ENCODE results near the gene SEPTIN8.

The SEPTIN8 gene

GRCh38 chr5:132739232-132739631 is 37.8 kb downstream of the SEPTIN8 start:
- Histone ChIP-seq H3K4me3 (ENCODE audit: low read length) (no peak overlapping the region), H3K4me1 (ENCODE audit: control insufficient read depth, insufficient read depth, low read length) (peaks cover 16% of the 10 kb centered on the region), H3K27me3 (replicated peaks; ENCODE audit: control insufficient read depth, insufficient read depth, low read length) (no peaks in the 10 kb centered on the region), H3K9ac (ENCODE audit: low read length) (no peak overlapping the region), H3K9me3 (ENCODE audit: control insufficient read depth, low read length) (peaks cover 11% of the 10 kb centered on the region), H3K36me3 (ENCODE audit: control insufficient read depth, insufficient read depth, low read length, severe bottlenecking) (no peaks in the 10 kb centered on the region)
- DNase-seq (ENCODE audit: low read depth) = no peak

DNA sequence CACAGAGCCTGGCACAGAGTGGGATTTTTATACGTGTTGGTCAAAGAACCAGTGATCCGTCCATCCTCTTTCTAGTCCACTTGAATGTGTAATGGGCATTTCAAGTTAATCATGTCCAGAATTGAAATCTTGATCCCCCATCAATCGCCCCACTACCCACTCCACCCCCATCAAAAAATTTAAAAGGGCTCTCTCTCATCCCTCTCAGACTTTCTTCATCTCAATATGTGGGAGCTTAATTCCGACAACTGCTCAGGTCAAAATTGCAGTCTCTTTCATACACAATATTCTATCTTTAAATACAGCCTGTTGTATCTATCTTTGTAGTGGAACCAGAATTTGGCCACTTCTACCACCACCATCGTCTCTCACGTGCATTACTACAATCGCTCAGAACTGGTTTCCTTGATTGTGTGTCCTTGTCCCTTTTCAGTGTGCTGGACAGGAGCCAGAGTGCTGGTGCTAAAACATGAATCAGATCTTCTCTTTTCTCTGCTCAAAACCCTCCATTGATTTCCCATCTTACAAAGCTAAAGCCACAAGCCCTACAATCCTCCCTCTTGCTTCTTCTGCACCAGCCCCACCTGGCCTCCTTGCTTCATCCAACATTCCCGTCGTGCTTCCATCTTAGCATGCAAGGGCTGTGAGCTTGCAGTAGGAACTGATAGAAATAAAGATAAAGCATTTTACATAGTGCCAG is 38.9 kb downstream of the SEPTIN8 start:
- peaks cover 11% of the 10 kb centered on the region for H3K9me3 ChIP-seq (ENCODE audit: control insufficient read depth, low read length)
- peak overlapping the region; percentile 86 for H3K9ac ChIP-seq (ENCODE audit: low read length)
- H3K27me3 ChIP-seq (replicated peaks; ENCODE audit: control insufficient read depth, insufficient read depth, low read length) = no peaks in the 10 kb centered on the region
- no peaks in the 10 kb centered on the region for H3K36me3 ChIP-seq (ENCODE audit: control insufficient read depth, insufficient read depth, low read length, severe bottlenecking)
- peaks cover 16% of the 10 kb centered on the region for H3K4me1 ChIP-seq (ENCODE audit: control insufficient read depth, insufficient read depth, low read length)
- no peak for DNase-seq (ENCODE audit: low read depth)
- peak overlapping the region; percentile 96 for H3K4me3 ChIP-seq (ENCODE audit: low read length)

DNA sequence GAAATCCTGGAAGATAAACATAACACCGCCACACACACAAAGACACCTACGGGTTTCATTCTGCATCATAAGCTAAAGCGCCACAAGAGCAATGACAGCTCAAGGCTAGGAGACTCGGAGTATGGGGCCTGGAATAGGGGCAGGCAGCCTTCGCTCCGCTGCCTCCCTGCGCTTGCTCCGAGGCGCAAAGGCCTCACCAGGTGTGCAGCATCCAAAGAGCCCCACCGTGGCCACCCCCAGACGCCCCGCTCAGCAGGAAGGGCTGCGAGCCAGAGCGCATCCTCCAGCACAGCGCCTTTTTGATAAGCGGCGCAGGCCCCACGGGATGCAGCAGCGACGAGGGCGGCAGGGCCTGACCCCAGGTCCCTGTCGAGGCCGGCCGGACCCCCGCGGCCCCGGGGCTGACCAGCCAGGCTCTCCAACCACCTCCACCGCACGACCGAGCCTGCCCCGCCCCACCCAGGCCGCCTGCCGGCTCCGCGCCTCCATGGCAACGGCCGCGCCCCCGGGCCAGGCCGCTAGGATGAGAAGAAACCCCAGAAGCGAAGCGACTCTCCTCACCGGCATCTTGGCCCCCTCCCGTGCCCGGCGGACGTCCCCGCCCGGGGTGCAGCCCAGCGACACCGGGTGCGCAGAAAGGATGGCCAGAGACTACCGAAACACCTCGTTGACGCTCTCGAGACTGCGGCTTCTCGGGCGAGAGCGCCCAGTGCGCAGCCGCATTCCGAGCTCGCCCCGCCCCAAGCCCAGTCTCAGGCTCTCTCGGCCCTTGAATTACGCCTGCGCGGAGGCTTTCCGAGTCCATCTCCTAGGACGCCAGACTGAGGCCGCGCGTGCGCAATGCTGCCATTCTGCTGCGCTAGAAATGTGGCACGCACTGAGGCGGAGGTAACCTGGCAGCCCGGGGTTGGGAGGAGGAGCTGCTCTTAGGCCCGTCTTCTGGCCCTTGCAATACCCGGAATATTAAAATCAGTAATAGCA is 39.9 kb downstream of the SEPTIN8 start, which contains the start of gene KIF3A:
Gene KIF3A, minus strand, starts transcription at position 694 of the 981 bp plus-strand sequence. Its CDS starts 127 bp downstream, at position 567.
- Histone ChIP-seq H3K9me3 (ENCODE audit: control insufficient read depth, low read length) (peaks cover 6% of the 10 kb centered on the region), H3K36me3 (ENCODE audit: control insufficient read depth, insufficient read depth, low read length, severe bottlenecking) (no peaks in the 10 kb centered on the region), H3K4me3 (ENCODE audit: low read length) (peak within 1 kb of the TSS; percentile 96), H3K27me3 (replicated peaks; ENCODE audit: control insufficient read depth, insufficient read depth, low read length) (no peaks in the 10 kb centered on the region), H3K9ac (ENCODE audit: low read length) (peak within 1 kb of the TSS; percentile 86), H3K4me1 (ENCODE audit: control insufficient read depth, insufficient read depth, low read length) (peaks cover 16% of the 10 kb centered on the region)
- peak; percentile 99 for DNase-seq (ENCODE audit: low read depth)

- Histone ChIP-seq H3K9me3 (ENCODE audit: control insufficient read depth, low read length) (no peaks in the 10 kb centered on the region), H3K27me3 (replicated peaks; ENCODE audit: control insufficient read depth, insufficient read depth, low read length) (no peaks in the 10 kb centered on the region), H3K4me3 (ENCODE audit: low read length) (no peak overlapping the region), H3K4me1 (ENCODE audit: control insufficient read depth, insufficient read depth, low read length) (peaks cover 16% of the 10 kb centered on the region), H3K36me3 (ENCODE audit: control insufficient read depth, insufficient read depth, low read length, severe bottlenecking) (no peaks in the 10 kb centered on the region), H3K9ac (ENCODE audit: low read length) (no peak overlapping the region)
- DNase-seq (ENCODE audit: low read depth) = no peak
Measured at GRCh38 chr5:132734687-132735086, 42.4 kb downstream of the SEPTIN8 start.

GRCh38 chr5:132733499-132734148 is 43.4 kb downstream of the SEPTIN8 start:
- H3K27me3 ChIP-seq (replicated peaks; ENCODE audit: control insufficient read depth, insufficient read depth, low read length) = no peaks in the 10 kb centered on the region
- DNase-seq (ENCODE audit: low read depth) = no peak
- peaks cover 16% of the 10 kb centered on the region for H3K4me1 ChIP-seq (ENCODE audit: control insufficient read depth, insufficient read depth, low read length)
- no peaks in the 10 kb centered on the region for H3K36me3 ChIP-seq (ENCODE audit: control insufficient read depth, insufficient read depth, low read length, severe bottlenecking)
- H3K4me3 ChIP-seq (ENCODE audit: low read length) = no peak overlapping the region
- H3K9me3 ChIP-seq (ENCODE audit: control insufficient read depth, low read length) = no peaks in the 10 kb centered on the region
- H3K9ac ChIP-seq (ENCODE audit: low read length) = no peak overlapping the region

DNA sequence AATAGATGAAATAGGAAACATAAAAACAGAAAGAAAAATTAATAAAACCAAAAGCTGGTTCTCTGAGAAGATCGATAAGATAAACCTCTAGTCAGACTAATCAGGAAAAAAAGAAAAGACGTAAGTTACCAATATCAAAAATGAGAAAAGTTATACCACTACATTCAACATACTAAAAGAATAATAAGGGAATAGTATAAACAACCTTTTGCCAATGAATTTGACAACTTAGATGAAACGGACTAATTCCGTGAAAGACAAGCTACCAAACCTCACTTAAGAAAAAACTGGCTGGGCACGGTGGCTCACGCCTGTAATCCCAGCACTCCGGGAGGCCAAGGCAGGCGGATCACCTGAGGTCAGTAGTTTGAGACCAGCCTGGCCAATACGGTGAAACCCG is 47.1 kb downstream of the SEPTIN8 start:
- Histone ChIP-seq H3K4me3 (ENCODE audit: low read length) (no peak overlapping the region), H3K9ac (ENCODE audit: low read length) (no peak overlapping the region), H3K27me3 (replicated peaks; ENCODE audit: control insufficient read depth, insufficient read depth, low read length) (no peaks in the 10 kb centered on the region), H3K36me3 (ENCODE audit: control insufficient read depth, insufficient read depth, low read length, severe bottlenecking) (peaks cover 7% of the 10 kb centered on the region), H3K4me1 (ENCODE audit: control insufficient read depth, insufficient read depth, low read length) (no peaks in the 10 kb centered on the region), H3K9me3 (ENCODE audit: control insufficient read depth, low read length) (no peaks in the 10 kb centered on the region)
- no peak for DNase-seq (ENCODE audit: low read depth)

DNA sequence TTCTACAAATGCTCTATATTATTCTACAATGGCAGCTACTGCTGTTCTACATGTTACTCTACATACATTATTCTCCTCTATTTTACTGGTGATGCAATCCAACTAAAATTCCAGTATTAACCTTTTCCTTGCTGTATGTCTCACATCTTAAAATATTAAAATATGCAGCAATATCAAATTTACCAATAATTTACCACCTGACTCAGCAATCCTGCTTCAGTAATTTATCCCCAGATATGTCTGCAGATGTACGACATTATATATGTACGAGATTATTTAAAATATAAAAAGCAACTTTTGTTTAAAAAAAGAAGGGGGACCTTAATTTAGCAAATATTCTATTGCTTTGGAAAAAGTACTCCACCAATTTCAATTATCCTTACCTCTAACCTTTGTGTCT is 51.3 kb downstream of the SEPTIN8 start:
- no peak overlapping the region for H3K4me3 ChIP-seq (ENCODE audit: low read length)
- DNase-seq (ENCODE audit: low read depth) = no peak
- no peaks in the 10 kb centered on the region for H3K9me3 ChIP-seq (ENCODE audit: control insufficient read depth, low read length)
- H3K4me1 ChIP-seq (ENCODE audit: control insufficient read depth, insufficient read depth, low read length) = peaks cover 3% of the 10 kb centered on the region
- H3K36me3 ChIP-seq (ENCODE audit: control insufficient read depth, insufficient read depth, low read length, severe bottlenecking) = peaks cover 7% of the 10 kb centered on the region
- no peak overlapping the region for H3K9ac ChIP-seq (ENCODE audit: low read length)
- no peaks in the 10 kb centered on the region for H3K27me3 ChIP-seq (replicated peaks; ENCODE audit: control insufficient read depth, insufficient read depth, low read length)

GRCh38 chr5:132718544-132719312 is 58.3 kb downstream of the SEPTIN8 start:
- Histone ChIP-seq H3K27me3 (replicated peaks; ENCODE audit: control insufficient read depth, insufficient read depth, low read length) (no peaks in the 10 kb centered on the region), H3K9ac (ENCODE audit: low read length) (no peak overlapping the region), H3K36me3 (ENCODE audit: control insufficient read depth, insufficient read depth, low read length, severe bottlenecking) (no peaks in the 10 kb centered on the region), H3K9me3 (ENCODE audit: control insufficient read depth, low read length) (no peaks in the 10 kb centered on the region), H3K4me1 (ENCODE audit: control insufficient read depth, insufficient read depth, low read length) (peaks cover 9% of the 10 kb centered on the region), H3K4me3 (ENCODE audit: low read length) (no peak overlapping the region)
- DNase-seq (ENCODE audit: low read depth) = peak; percentile 7

DNA sequence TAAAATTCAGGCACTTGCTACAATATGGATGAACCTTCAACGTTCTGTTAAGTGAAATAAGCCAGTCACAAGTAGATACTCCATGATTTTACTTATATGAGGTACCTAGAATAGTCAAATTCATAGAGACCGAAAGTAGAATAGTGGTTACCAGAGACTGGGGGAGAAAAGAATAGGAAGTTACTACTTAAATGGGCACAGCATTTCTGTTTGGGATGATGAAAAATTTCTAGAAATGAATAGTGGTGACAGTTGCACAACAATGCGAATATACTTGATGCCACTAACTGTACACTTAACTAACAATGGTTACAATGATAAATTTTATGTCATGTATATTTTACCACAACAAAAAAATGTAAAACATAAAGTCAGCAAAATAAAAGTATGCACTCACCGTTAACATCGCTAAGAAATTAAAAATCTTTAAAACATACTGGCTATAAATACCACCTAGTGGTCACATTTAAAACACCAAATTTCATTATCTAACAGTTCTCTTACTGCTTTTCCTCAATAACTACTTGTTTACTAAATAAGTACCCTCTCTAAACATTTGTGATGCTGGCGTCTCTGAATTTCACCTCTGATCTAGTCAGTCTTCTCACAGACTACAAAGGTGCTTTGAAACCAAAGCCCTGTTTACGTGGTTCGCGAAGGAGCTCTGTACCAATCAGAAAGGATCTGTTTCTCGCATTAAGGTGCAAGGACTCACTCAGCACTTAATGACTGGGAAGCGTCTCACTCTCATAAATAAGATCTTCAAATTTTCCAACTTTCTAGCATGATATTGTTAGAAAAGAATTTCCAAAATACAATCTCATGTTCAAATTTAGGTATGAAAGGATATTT is 62.4 kb downstream of the SEPTIN8 start:
- DNase-seq (ENCODE audit: low read depth) = peak; percentile 38
- no peak overlapping the region for H3K9ac ChIP-seq (ENCODE audit: low read length)
- H3K4me1 ChIP-seq (ENCODE audit: control insufficient read depth, insufficient read depth, low read length) = peaks cover 6% of the 10 kb centered on the region
- H3K27me3 ChIP-seq (replicated peaks; ENCODE audit: control insufficient read depth, insufficient read depth, low read length) = no peaks in the 10 kb centered on the region
- no peaks in the 10 kb centered on the region for H3K36me3 ChIP-seq (ENCODE audit: control insufficient read depth, insufficient read depth, low read length, severe bottlenecking)
- H3K9me3 ChIP-seq (ENCODE audit: control insufficient read depth, low read length) = no peaks in the 10 kb centered on the region
- no peak overlapping the region for H3K4me3 ChIP-seq (ENCODE audit: low read length)

- Histone ChIP-seq H3K4me3 (ENCODE audit: low read length) (no peak overlapping the region), H3K36me3 (ENCODE audit: control insufficient read depth, insufficient read depth, low read length, severe bottlenecking) (no peaks in the 10 kb centered on the region), H3K9ac (ENCODE audit: low read length) (no peak overlapping the region), H3K27me3 (replicated peaks; ENCODE audit: control insufficient read depth, insufficient read depth, low read length) (no peaks in the 10 kb centered on the region), H3K4me1 (ENCODE audit: control insufficient read depth, insufficient read depth, low read length) (peaks cover 6% of the 10 kb centered on the region), H3K9me3 (ENCODE audit: control insufficient read depth, low read length) (no peaks in the 10 kb centered on the region)
- no peak for DNase-seq (ENCODE audit: low read depth)
Measured at GRCh38 chr5:132708645-132709044, 68.4 kb downstream of the SEPTIN8 start.
